Fibroblast of lung (primary cell): Measurements from ENCODE around the gene SCAMP5.

Experiments used
- EZH2 ChIP-seq: IDR thresholded peaks from 2 replicates; pipeline ENCODE4 v1.5.1; 2012; ENCODE audit warnings: low read length, control low read depth, mild to moderate bottlenecking; ENCODE audit errors: missing control alignments
- TF ChIP-seq, protein P1 (sequence below), 2 donors: IDR thresholded peaks in 1 of 2; conservative IDR thresholded peaks in 1 of 2; 1 replicate in 1 of 2; 2 replicates in 1 of 2; pipeline ENCODE4 v1.5.1; 2011 to 2012; ENCODE audit warnings: low read length in 2 of 2, control low read depth in 1 of 2, inconsistent platforms in 1 of 2, low read depth in 1 of 2, mild to moderate bottlenecking in 1 of 2

DNA sequence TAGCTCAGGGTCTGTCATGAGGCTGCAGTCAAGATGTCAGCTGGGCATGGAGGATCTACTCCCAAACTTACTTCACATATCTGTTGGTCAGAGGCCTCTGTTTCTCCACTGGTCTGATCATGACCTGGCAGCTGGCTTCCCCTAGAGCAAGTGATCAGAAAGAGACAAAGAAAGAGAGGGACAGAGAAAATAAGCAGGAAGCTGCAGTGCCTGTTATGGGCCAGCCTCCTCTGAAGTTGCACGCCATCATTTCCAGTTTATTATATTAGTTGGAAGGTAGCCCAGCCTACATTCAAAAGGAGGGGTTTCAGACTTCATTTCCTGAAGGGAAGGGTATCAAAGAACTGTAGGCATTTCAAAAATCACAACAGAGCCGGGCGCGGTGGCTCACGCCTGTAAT lies 33.7 kb upstream of the SCAMP5 start:
- TF ChIP-seq, protein P1, sequence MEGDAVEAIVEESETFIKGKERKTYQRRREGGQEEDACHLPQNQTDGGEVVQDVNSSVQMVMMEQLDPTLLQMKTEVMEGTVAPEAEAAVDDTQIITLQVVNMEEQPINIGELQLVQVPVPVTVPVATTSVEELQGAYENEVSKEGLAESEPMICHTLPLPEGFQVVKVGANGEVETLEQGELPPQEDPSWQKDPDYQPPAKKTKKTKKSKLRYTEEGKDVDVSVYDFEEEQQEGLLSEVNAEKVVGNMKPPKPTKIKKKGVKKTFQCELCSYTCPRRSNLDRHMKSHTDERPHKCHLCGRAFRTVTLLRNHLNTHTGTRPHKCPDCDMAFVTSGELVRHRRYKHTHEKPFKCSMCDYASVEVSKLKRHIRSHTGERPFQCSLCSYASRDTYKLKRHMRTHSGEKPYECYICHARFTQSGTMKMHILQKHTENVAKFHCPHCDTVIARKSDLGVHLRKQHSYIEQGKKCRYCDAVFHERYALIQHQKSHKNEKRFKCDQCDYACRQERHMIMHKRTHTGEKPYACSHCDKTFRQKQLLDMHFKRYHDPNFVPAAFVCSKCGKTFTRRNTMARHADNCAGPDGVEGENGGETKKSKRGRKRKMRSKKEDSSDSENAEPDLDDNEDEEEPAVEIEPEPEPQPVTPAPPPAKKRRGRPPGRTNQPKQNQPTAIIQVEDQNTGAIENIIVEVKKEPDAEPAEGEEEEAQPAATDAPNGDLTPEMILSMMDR (conservative IDR thresholded peaks at IDR 0.05 in 1 of 2, IDR thresholded peaks at IDR 0.05 in 1 of 2; ENCODE audit: low read depth in 1 of 2, low read length in 2 of 2): no peak
- TF ChIP-seq EZH2: no peak
